Psoas muscle (tissue), 8 donors: ENCODE results near the gene DPP10. TPM values are rescaled to one million over a fixed set of nuclear protein-coding genes. Genes with fewer than 3 reads are reported as not detected.

ENCODE experiments used
- ATAC-seq, 4 donors: fragments of 200-7000 bp; cut with Tn5 transposase; one replicate each; pipeline ENCODE4 v1.9.1; 2020; ENCODE audit warnings: moderate library complexity in 3 of 4, mild to moderate bottlenecking in 2 of 4
- DNase-seq, 2 donors: peaks; one replicate each; pipeline ENCODE4 v3.0.0-alpha.2; 2020
- H3K27ac ChIP-seq: fragments of 200-600 bp; one replicate; pipeline ENCODE4 v1.8.0; 2022
- H3K27me3 ChIP-seq, 3 donors: fragments of 200-600 bp in 1 of 3; one replicate each; pipeline versions ENCODE4 v1.6.1 to v1.8.0; 2013 to 2022; ENCODE audit warnings: low read length in 2 of 3, mild to moderate bottlenecking in 2 of 3, moderate library complexity in 1 of 3; ENCODE audit not compliant: insufficient read depth in 3 of 3
- H3K36me3 ChIP-seq, 2 donors: fragments of 200-600 bp in 1 of 2; one replicate each; pipeline versions ENCODE4 v1.6.1 to v1.8.0; 2013 to 2022; ENCODE audit warnings: low read depth in 1 of 2, mild to moderate bottlenecking in 1 of 2, moderate library complexity in 1 of 2; ENCODE audit not compliant: insufficient read depth in 1 of 2
- H3K4me1 ChIP-seq: fragments of 200-600 bp; one replicate; pipeline ENCODE4 v1.8.0; 2022
- H3K4me3 ChIP-seq: fragments of 200-600 bp; one replicate; pipeline ENCODE4 v1.8.0; 2022; ENCODE audit warnings: mild to moderate bottlenecking
- H3K9me3 ChIP-seq: fragments of 200-600 bp; one replicate; pipeline ENCODE4 v1.8.0; 2022
- CTCF ChIP-seq: fragments of 200-600 bp; IDR thresholded peaks from one replicate; pipeline ENCODE4 v1.8.0; 2022; ENCODE audit warnings: antibody characterized with exemption
- WGBS, 3 donors: extraction: QIAGEN DNeasy Blood & Tissue Kit; methylation state at CpG; one replicate each; pipeline versions ENCODE4 v1.1.6 to v1.1.7; 2013; 5-methylcytosine and 5-hydroxymethylcytosine counted together
- intact Hi-C, 2 donors: fragments of 100-400 bp; cut with DNase I; formaldehyde crosslinking; loops; one replicate each; pipeline versions ENCODE4 v1.11.0 to v1.14.2; 2022
- polyA plus RNA-seq, 3 donors: library from polyadenylated mRNA; stranded (reverse); fragments of 200-250 nt; gene quantifications; one replicate each; pipeline ENCODE4 v1.2.3, GENCODE V29; 2013
- total RNA-seq, 4 donors: library from RNA; stranded (reverse); fragmentation: NEBNext Ultra II Directional in 2 of 4; extraction: Animal tissue kit (Norgen Biotek cat#: 25700) in 2 of 4; gene quantifications; one replicate each; pipeline versions ENCODE4 v1.2.1 to v1.2.4, GENCODE V29; 2021 to 2023
- donor health status: healthy with polysubstance abuse.
- donor health status: DM: no; HTN: no; CAD: no; lungs with moderate emphysema.
- donor health status: Bipolar disorder and iron deficiency.
- donor health status: healthy.
- donor health status: DM: yes; HTN: yes; CAD: no.
- donor health status: DM: no; HTN: no; CAD: no.
- donor health status: DM: no; HTN: no; CAD: no.
- donor health status: DM: yes; HTN: yes; CAD: no.

DPP10 gene
- total and polyA plus RNA-seq, 7 donors: 0.01 to 0.11 TPM; not detected in 5

GRCh38 chr2:115161771-115162493, 719.5 kb downstream of the DPP10 start:
- peaks cover 8 to 49% (median 15%) of the 10 kb centered on the region in 3 donors for H3K27me3 ChIP-seq
- DNase-seq (peak; percentile 12 to 26), ATAC-seq (no peak)
- H3K4me1 ChIP-seq: no peaks in the 10 kb centered on the region
- no peak overlapping the region for H3K27ac ChIP-seq
- WGBS, 3 donors: 0 to 1% (median 1%) methylated on average over 43 to 83 of the region's 83 CpGs
- no peaks in the 10 kb centered on the region for H3K36me3 ChIP-seq
- intact Hi-C loops: no loop called here
- H3K9me3 ChIP-seq: no peaks in the 10 kb centered on the region
- TF ChIP-seq CTCF: no peak
- H3K4me3 ChIP-seq: peak overlapping the region; percentile 22

- Histone ChIP-seq H3K4me1 (no peaks in the 10 kb centered on the region), H3K9me3 (no peaks in the 10 kb centered on the region), H3K4me3 (no peak overlapping the region), H3K36me3 (no peaks in the 10 kb centered on the region), H3K27ac (no peak overlapping the region), H3K27me3 (peaks cover 8 to 49% (median 15%) of the 10 kb centered on the region in 3 donors)
- DNase-seq (peak in 1 of 2 donors; percentile 23), ATAC-seq (no peak)
- WGBS, 3 donors: 0 to 2% (median 1%) methylated on average over 47 to 49 of the region's 49 CpGs
- intact Hi-C loops: no loop called here
- TF ChIP-seq CTCF: no peak
Measured at GRCh38 chr2:115162494-115163293, 720.3 kb downstream of the DPP10 start.

GRCh38 chr2:115163572-115163971, 721.1 kb downstream of the DPP10 start:
- no peak for ATAC-seq
- WGBS, 3 donors: 39 to 42% (median 42%) methylated on average over 6 of the region's 6 CpGs
- H3K4me1 ChIP-seq: no peaks in the 10 kb centered on the region
- H3K27me3 ChIP-seq: peaks cover 8 to 49% (median 15%) of the 10 kb centered on the region in 3 donors
- TF ChIP-seq CTCF: no peak
- intact Hi-C loops: no loop called here
- H3K36me3 ChIP-seq: no peaks in the 10 kb centered on the region
- H3K27ac ChIP-seq: no peak overlapping the region
- H3K9me3 ChIP-seq: no peaks in the 10 kb centered on the region
- no peak overlapping the region for H3K4me3 ChIP-seq
- DNase-seq: no peak

GRCh38 chr2:115165529-115166109, 723.2 kb downstream of the DPP10 start:
- no peak for TF ChIP-seq CTCF
- Histone ChIP-seq H3K27ac (no peak overlapping the region), H3K9me3 (no peaks in the 10 kb centered on the region), H3K36me3 (no peaks in the 10 kb centered on the region), H3K4me1 (no peaks in the 10 kb centered on the region), H3K4me3 (no peak overlapping the region), H3K27me3 (peaks cover 8 to 38% (median 15%) of the 10 kb centered on the region in 3 donors)
- no peak for ATAC-seq
- DNase-seq: no peak
- WGBS, 3 donors: 31 to 35% (median 34%) methylated on average over 6 of the region's 6 CpGs
- intact Hi-C loops: no loop called here
